OCI-LY7 (cell line): ENCODE data around the gene STIP1.

Experiments used
- CTCF ChIP-seq: fragments of 200-600 bp; sonication (generic); conservative IDR thresholded peaks from 2 replicates; pipeline ENCODE4 v1.5.1; 2014; ENCODE audit warnings: mild to moderate bottlenecking, antibody characterized with exemption, low read length, moderate library complexity, mixed read lengths
- EZH2phosphoT487 ChIP-seq: fragments of 200-600 bp; sonication (generic); IDR thresholded peaks from 2 replicates; pipeline ENCODE4 v1.6.1; 2018; ENCODE audit warnings: low read depth, borderline replicate concordance, mild to moderate bottlenecking, mixed run types, antibody characterized with exemption, low read length, moderate library complexity, mixed read lengths

- TF ChIP-seq CTCF = no peak
- TF ChIP-seq EZH2phosphoT487 = no peak
Observed at GRCh38 chr11:64136765-64137441, 49.1 kb upstream of the STIP1 start.
